H9 (cell line): Measurements from ENCODE around the gene TMEM31. TPM values are rescaled to one million over a fixed set of nuclear protein-coding genes. Genes with fewer than 3 reads are reported as not detected.
A peak's percentile ranks its signal among the peaks of the same experiment; 100 is the strongest.

Source experiments
- DNase-seq: peaks from one replicate; pipeline ENCODE4 v3.0.0-alpha.2; 2017
- H2AFZ ChIP-seq: one replicate; pipeline ENCODE4 v1.6.1; 2013; ENCODE audit warnings: mild to moderate bottlenecking, low read length, control low read depth, moderate library complexity
- H2AK5ac ChIP-seq: 2 replicates; pipeline ENCODE4 v1.6.1; 2013; ENCODE audit warnings: low read length, control low read depth, mixed read lengths; ENCODE audit not compliant: insufficient read length
- H2BK120ac ChIP-seq: one replicate; pipeline ENCODE4 v1.6.1; 2013; ENCODE audit warnings: low read depth, mild to moderate bottlenecking, low read length, control low read depth, inconsistent platforms; ENCODE audit not compliant: poor library complexity, severe bottlenecking
- H2BK12ac ChIP-seq: 2 replicates; pipeline ENCODE4 v1.6.1; 2013; ENCODE audit warnings: low read length, control low read depth, mixed read lengths, low read depth; ENCODE audit not compliant: insufficient read length
- H2BK15ac ChIP-seq: 2 replicates; pipeline ENCODE4 v1.6.1; 2013; ENCODE audit warnings: low read depth, low read length, control low read depth
- H2BK20ac ChIP-seq: one replicate; pipeline ENCODE4 v1.6.1; 2013; ENCODE audit warnings: low read depth, mild to moderate bottlenecking, low read length, control low read depth, inconsistent platforms; ENCODE audit not compliant: poor library complexity, severe bottlenecking
- H2BK5ac ChIP-seq: 2 replicates; pipeline ENCODE4 v1.6.1; 2013; ENCODE audit warnings: low read length, control low read depth, mixed read lengths; ENCODE audit not compliant: insufficient read length
- H3K14ac ChIP-seq: 2 replicates; pipeline ENCODE4 v1.6.1; 2013; ENCODE audit warnings: low read length, control low read depth; ENCODE audit not compliant: insufficient read depth
- H3K18ac ChIP-seq: 2 replicates; pipeline ENCODE4 v1.6.1; 2013; ENCODE audit warnings: low read depth, mild to moderate bottlenecking, mixed read lengths, low read length, control low read depth; ENCODE audit not compliant: insufficient read length
- H3K23ac ChIP-seq: 2 replicates; pipeline ENCODE4 v1.6.1; 2013; ENCODE audit warnings: low read length, control low read depth, mixed read lengths, low read depth; ENCODE audit not compliant: insufficient read length
- H3K23me2 ChIP-seq: 2 replicates; pipeline ENCODE4 v1.6.1; 2013; ENCODE audit warnings: low read depth, mild to moderate bottlenecking, mixed read lengths, low read length, control low read depth; ENCODE audit not compliant: insufficient read length, poor library complexity, severe bottlenecking
- H3K27ac ChIP-seq: 2 replicates; pipeline ENCODE4 v1.5.1; 2013; ENCODE audit warnings: low read length, control low read depth, mixed read lengths, low read depth; ENCODE audit not compliant: insufficient read length
- H3K27me3 ChIP-seq: 2 replicates; pipeline ENCODE4 v1.6.1; 2013; ENCODE audit warnings: low read length, control low read depth, inconsistent platforms; ENCODE audit not compliant: insufficient read depth
- H3K4ac ChIP-seq: 2 replicates; pipeline ENCODE4 v1.6.1; 2013; ENCODE audit warnings: low read depth, mild to moderate bottlenecking, control low read depth, inconsistent platforms, low read length, moderate library complexity
- H3K4me1 ChIP-seq: 2 replicates; pipeline ENCODE4 v1.6.1; 2013; ENCODE audit warnings: low read length, control low read depth, inconsistent platforms; ENCODE audit not compliant: insufficient read depth
- H3K4me2 ChIP-seq: 2 replicates; pipeline ENCODE4 v1.6.1; 2013; ENCODE audit warnings: low read length, control low read depth, mixed read lengths; ENCODE audit not compliant: insufficient read length, insufficient read depth
- H3K56ac ChIP-seq: 2 replicates; pipeline ENCODE4 v1.6.1; 2013; ENCODE audit warnings: low read depth, mild to moderate bottlenecking, mixed read lengths, low read length, control low read depth; ENCODE audit not compliant: insufficient read length
- H3K79me1 ChIP-seq: 2 replicates; pipeline ENCODE4 v1.6.1; 2013; ENCODE audit warnings: low read depth, mild to moderate bottlenecking, moderate library complexity, low read length, control low read depth, inconsistent platforms; ENCODE audit not compliant: insufficient read depth, poor library complexity, severe bottlenecking
- H3K79me2 ChIP-seq: 2 replicates; pipeline ENCODE4 v1.6.1; 2013; ENCODE audit warnings: low read length, control low read depth, inconsistent platforms; ENCODE audit not compliant: insufficient read depth
- H3K9ac ChIP-seq: 2 replicates; pipeline ENCODE4 v1.6.1; 2013; ENCODE audit warnings: low read length, control low read depth, mixed read lengths; ENCODE audit not compliant: insufficient read length; ENCODE audit errors: extremely low read depth
- H3K9me3 ChIP-seq: one replicate; pipeline ENCODE4 v1.6.1; 2013; ENCODE audit warnings: low read depth, low read length, inconsistent platforms; ENCODE audit not compliant: control insufficient read depth
- H3T11ph ChIP-seq: one replicate; pipeline ENCODE4 v1.6.1; 2013; ENCODE audit warnings: mild to moderate bottlenecking, low read length, control low read depth, inconsistent platforms
- H4K20me1 ChIP-seq: one replicate; pipeline ENCODE4 v1.6.1; 2013; ENCODE audit not compliant: control insufficient read depth, insufficient read length, insufficient read depth
- H4K5ac ChIP-seq: 2 replicates; pipeline ENCODE4 v1.6.1; 2013; ENCODE audit warnings: low read depth, mild to moderate bottlenecking, mixed read lengths, low read length, control low read depth; ENCODE audit not compliant: insufficient read length
- H4K8ac ChIP-seq: replicated peaks from 2 replicates; pipeline ENCODE4 v1.6.1; 2013; ENCODE audit warnings: low read length, control low read depth, mixed read lengths, low read depth; ENCODE audit not compliant: insufficient read length
- H4K91ac ChIP-seq: 2 replicates; pipeline ENCODE4 v1.6.1; 2013; ENCODE audit warnings: low read depth, mild to moderate bottlenecking, moderate library complexity, mixed read lengths, low read length, control low read depth; ENCODE audit not compliant: insufficient read length
- H3K27ac Mint-ChIP-seq, 3 experiments: 2 replicates in 2 of 3; 3 replicates in 1 of 3; pipeline ENCODE4 v1.8.0; 2020 to 2021; ENCODE audit warnings: mixed read lengths in 3 of 3, mild to moderate bottlenecking in 1 of 3, moderate library complexity in 1 of 3
- H3K27me3 Mint-ChIP-seq: 2 replicates; pipeline ENCODE4 v1.8.0; 2021; ENCODE audit warnings: low read depth, mild to moderate bottlenecking, moderate library complexity, mixed read lengths
- H3K36me3 Mint-ChIP-seq, 3 experiments: 2 replicates in 2 of 3; 3 replicates in 1 of 3; pipeline ENCODE4 v1.8.0; 2020 to 2021; ENCODE audit warnings: low read depth in 3 of 3, mixed read lengths in 3 of 3; ENCODE audit not compliant: insufficient read depth in 1 of 3
- H3K4me1 Mint-ChIP-seq, 2 experiments: 2 replicates each; pipeline ENCODE4 v1.8.0; 2020; ENCODE audit warnings: mixed read lengths in 2 of 2
- H3K4me3 Mint-ChIP-seq, 2 experiments: 2 replicates in 1 of 2; 3 replicates in 1 of 2; pipeline ENCODE4 v1.8.0; 2020 to 2021; ENCODE audit warnings: mild to moderate bottlenecking in 2 of 2, mixed read lengths in 2 of 2, moderate library complexity in 1 of 2
- H3K9me3 Mint-ChIP-seq, 2 experiments: 2 replicates in 1 of 2; 3 replicates in 1 of 2; pipeline ENCODE4 v1.8.0; 2020; ENCODE audit warnings: mild to moderate bottlenecking in 2 of 2, mixed read lengths in 2 of 2, moderate library complexity in 1 of 2
- CTCF ChIP-seq: fragments of 200-600 bp; sonication (generic); conservative IDR thresholded peaks from 3 replicates; pipeline ENCODE4 v1.8.0; 2021; ENCODE audit warnings: antibody characterized with exemption, mild to moderate bottlenecking
- WGBS: extraction: QIAGEN DNeasy Blood & Tissue Kit; methylation state at CpG from one replicate; pipeline ENCODE4 v1.1.7; 2013; ENCODE audit warnings: missing lambda C conversion rate, low lambda C conversion rate, mixed read lengths; ENCODE audit not compliant: insufficient read length; ENCODE audit errors: extremely low coverage; 5-methylcytosine and 5-hydroxymethylcytosine counted together
- total RNA-seq: library from RNA; stranded (reverse); gene quantifications from 2 replicates; pipeline ENCODE4 v1.2.1, GENCODE V29; 2021

TMEM31 gene
- total RNA-seq, 1 experiment from 2014 or later, result 0.55 TPM

GRCh38 chrX:103699243-103699642, 11.5 kb upstream of the TMEM31 start:
- Histone ChIP-seq H3K14ac (no peak overlapping the region), H2BK20ac (no peak overlapping the region), H2BK15ac (no peak overlapping the region), H3K4me1 (no peaks in the 10 kb centered on the region), H3K9me3 (no peaks in the 10 kb centered on the region), H2BK5ac (no peak overlapping the region), H3K4ac (no peak overlapping the region), H3K79me1 (no peaks in the 10 kb centered on the region), H4K8ac (no peak overlapping the region), H2AK5ac (no peak overlapping the region), H4K91ac (no peak overlapping the region), H3K23ac (no peak overlapping the region), H2AFZ (no peak overlapping the region), H3K9ac (no peak overlapping the region), H3K27ac (no peak overlapping the region), H3K27me3 (no peaks in the 10 kb centered on the region), H2BK120ac (no peak overlapping the region), H3K56ac (no peak overlapping the region), H4K20me1 (no peaks in the 10 kb centered on the region), H3K79me2 (no peaks in the 10 kb centered on the region), H3T11ph (no peak overlapping the region), H4K5ac (no peak overlapping the region), H3K23me2 (no peaks in the 10 kb centered on the region), H2BK12ac (no peak overlapping the region), H3K4me2 (no peak overlapping the region), H3K18ac (no peak overlapping the region)
- Mint-ChIP-seq H3K36me3 (no peaks in the 10 kb centered on the region; a peak in 1 of 7 replicates), H3K9me3 (peaks cover 0 to 39% of the 10 kb centered on the region in 2 experiments; a peak in 2 of 5 replicates), H3K27me3 (0 out of 2 replicates have a peak, but pooled peaks cover 2% of the 10 kb centered on the region), H3K27ac (0 out of 7 replicates have a peak overlapping the region, but pooled peaks of 1 of the 3 experiments have one; percentile 3), H3K4me1 (peaks cover 16 to 23% of the 10 kb centered on the region in 2 experiments), H3K4me3 (no peak overlapping the region)
- no CpG with 5 or more reads among the region's 5 CpGs for WGBS
- no peak for TF ChIP-seq CTCF
- DNase-seq, result no peak
